H54 (cell line): Measurements from ENCODE around the gene RPL28.
"Not testable (repeated sequence)": the region's sequence is repeated elsewhere in the genome, so short reads cannot be mapped to it uniquely, and the experiment has no call there.

Experiments
- DNase-seq: peaks from one replicate; pipeline ENCODE4 v3.0.0; 2011; ENCODE audit warnings: low spot score, mixed read lengths; ENCODE audit not compliant: insufficient read length
- FAIRE-seq: peaks from 3 replicates; lab custom pipeline; 2011; peaks lifted over from hg19 to GRCh38; lab: Jason Lieb, UNC
- POLR2A ChIP-seq: IDR thresholded peaks from 2 replicates; pipeline ENCODE4 v1.6.1; 2011; ENCODE audit warnings: low read depth, mild to moderate bottlenecking, low read length

RPL28 gene

GRCh38 chr19:55443045-55443823 lies 57.5 kb downstream of the RPL28 start, which contains the start of gene SHISA7:
SHISA7 (minus strand) TSS chr19:55443300; CDS start chr19:55442863, 437 bp downstream.
- no peak for TF ChIP-seq POLR2A
- FAIRE-seq (no peak), DNase-seq (no peak)

GRCh38 chr19:55443824-55444480 lies 58.2 kb downstream of the RPL28 start:
- FAIRE-seq (no peak), DNase-seq (no peak)
- no peak for TF ChIP-seq POLR2A

DNA sequence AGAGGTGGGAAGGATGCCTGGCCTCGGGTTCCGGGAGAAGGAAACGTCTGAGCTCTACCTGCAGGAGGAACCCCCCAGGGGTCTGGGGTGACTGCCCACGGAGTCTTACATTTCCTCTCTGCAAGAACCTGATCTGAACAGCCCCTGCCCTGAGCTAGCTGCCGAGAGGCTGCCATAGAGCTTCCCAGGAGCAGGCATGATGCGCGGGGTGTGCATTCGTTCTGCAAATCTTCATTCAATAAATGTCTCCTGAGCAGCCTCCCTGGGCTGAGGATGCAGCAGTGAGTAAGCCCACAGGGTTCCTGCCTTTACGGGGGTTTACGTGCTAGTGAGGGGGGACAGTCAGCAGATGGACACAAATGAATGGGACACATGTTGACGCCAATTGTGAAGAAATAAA lies 58.9 kb downstream of the RPL28 start:
- TF ChIP-seq POLR2A, result no peak
- no peak for DNase-seq
- no peak for FAIRE-seq

- no peak for TF ChIP-seq POLR2A
- DNase-seq (no peak), FAIRE-seq (no peak)
Observed at GRCh38 chr19:55446060-55446459, 60.3 kb downstream of the RPL28 start.

- TF ChIP-seq POLR2A, result no peak
- FAIRE-seq (no peak), DNase-seq (peak; percentile 90)
Observed at GRCh38 chr19:55447421-55448174, 61.9 kb downstream of the RPL28 start.

GRCh38 chr19:55448175-55448490 lies 62.4 kb downstream of the RPL28 start:
- not testable (repeated sequence) for DNase-seq, FAIRE-seq

GRCh38 chr19:55449469-55449868 lies 63.7 kb downstream of the RPL28 start:
- no peak for TF ChIP-seq POLR2A
- FAIRE-seq, result no peak

DNA sequence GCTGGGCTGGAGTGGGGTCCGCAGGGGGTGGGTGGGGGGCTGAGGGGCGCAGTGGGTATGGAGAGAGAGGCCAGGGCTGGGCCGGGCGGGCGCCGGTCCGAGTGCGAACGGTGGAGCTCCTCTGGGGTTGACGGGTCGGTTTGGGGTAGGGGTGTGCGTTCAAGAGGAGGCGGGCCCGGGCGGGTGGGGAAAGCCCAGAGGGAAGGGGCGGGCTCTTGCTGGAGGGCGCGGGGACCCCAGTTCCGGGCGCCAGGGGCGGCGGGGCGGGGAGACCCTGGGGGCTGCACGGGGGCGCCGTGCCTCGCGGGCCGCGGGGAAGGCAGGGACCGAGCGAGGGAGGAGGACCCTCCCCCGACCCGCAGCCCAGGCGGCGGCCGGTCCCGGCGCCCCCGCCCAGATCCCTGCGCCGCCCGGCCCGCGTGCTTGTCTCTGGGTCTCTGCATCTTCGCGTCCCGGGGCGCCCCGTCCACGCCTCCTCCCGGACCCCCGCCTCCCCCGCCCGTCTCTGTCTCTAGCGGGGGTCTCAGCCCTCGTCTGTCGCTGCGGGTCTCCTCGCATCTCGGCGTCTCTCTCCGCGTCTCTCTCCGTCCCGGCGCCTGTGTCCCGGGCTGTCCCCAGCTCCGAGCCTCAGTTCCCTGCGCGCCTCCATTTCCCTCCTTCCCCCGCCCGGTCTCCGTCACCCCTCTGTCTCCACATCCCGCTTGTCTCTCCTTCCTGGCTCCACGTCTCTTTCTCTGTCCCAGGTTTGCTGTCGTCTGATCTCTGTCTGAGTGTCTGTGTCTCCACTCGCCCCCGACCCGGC lies 65.6 kb downstream of the RPL28 start:
- no peak for DNase-seq
- TF ChIP-seq POLR2A, result no peak
- no peak for FAIRE-seq

More at GRCh38 chr19:55449469-55449868, 63.7 kb downstream of the RPL28 start:
- DNase-seq, result no peak

DNA sequence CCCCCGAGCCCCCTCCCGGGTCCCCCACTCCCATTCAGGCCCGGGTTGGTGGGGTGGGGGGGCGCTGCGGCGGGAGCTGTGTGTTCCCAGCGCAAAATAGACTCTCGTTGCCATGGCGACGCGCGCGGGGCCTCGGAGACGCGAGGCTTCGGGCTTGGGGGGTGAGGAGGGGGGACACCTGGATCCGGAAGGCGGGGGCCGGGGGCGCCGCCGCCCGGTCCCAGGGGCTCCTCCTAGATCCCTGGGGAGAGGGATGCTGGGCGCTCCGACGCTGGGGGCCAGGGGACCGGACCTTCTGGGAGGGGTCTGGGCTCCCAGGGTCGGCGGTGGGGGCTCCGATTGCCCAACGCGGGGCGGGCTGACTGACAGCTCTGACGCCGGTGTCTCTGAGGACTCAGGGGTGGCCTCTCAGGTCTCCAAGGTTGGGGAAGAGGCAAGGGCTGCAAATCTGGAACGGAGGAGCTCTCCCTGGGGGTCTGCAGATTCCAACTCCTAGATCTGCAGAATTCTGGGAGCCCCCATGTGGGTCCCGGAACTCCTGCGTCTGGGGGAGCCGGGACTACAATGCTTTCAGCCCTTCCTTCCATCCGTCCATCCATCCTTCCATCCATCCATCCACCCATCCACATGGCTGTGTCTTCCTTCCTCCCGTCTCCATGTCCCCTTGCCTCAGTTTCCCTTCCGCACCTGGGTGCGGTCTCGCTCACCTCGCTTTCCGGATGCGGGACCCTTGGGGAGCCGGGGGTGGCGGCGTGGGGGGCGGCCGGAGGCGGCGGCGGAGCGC lies 66.4 kb downstream of the RPL28 start:
- no peak for DNase-seq
- FAIRE-seq, result no peak
- no peak for TF ChIP-seq POLR2A
